GM19395 (cell line): ENCODE data around the gene KBTBD13.

Experiments
- ATAC-seq: cut with Tn5 transposase; IDR thresholded peaks from one replicate; pipeline ENCODE4 v1.9.1; 2021; ENCODE audit warnings: mild to moderate bottlenecking, moderate library complexity; ENCODE audit not compliant: unreplicated experiment

Gene KBTBD13

GRCh38 chr15:65105038-65105437, 28.5 kb downstream of the KBTBD13 start:
- ATAC-seq = no peak

- no peak for ATAC-seq
Measured at GRCh38 chr15:65106011-65106590, 29.6 kb downstream of the KBTBD13 start.

GRCh38 chr15:65110676-65111292, 34.2 kb downstream of the KBTBD13 start:
- no peak for ATAC-seq

- ATAC-seq = no peak
Measured at GRCh38 chr15:65115086-65115485, 38.5 kb downstream of the KBTBD13 start, which contains the start of gene UBAP1L. Gene UBAP1L, minus strand, starts transcription at chr15:65115200. Its CDS starts 8,985 bp downstream, at chr15:65106215.

- ATAC-seq = no peak
Measured at GRCh38 chr15:65115542-65115941, 39.0 kb downstream of the KBTBD13 start.
